GM18873 (cell line): Measurements from ENCODE around the gene MPZL3.
A peak's percentile ranks its signal among the peaks of the same experiment; 100 is the strongest.

Experiments used
- ATAC-seq: cut with Tn5 transposase; IDR thresholded peaks from one replicate; pipeline ENCODE4 v1.9.1; 2021; ENCODE audit warnings: mild to moderate bottlenecking, moderate library complexity, moderate number of reproducible peaks; ENCODE audit not compliant: unreplicated experiment, low FRiP score

MPZL3 gene

DNA sequence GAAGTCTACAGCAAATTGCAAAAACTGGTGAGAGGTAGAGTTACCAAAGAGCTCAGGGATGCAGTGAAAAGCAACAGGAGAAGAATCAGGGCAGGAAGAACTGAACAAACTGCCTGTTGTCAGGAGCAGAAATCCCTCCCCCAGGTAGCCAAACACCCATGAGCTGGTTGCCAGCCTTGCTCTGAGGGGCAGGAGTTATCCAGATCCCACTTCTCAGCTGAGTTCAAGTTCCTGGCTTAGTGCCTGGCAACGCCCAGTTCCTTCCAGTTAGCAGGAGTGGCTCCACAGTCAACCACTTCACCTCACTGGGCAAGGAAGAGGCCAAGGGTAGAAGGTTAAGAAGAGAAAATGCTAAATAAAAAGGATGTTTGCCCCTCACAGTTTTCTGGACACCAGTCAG is 13.8 kb upstream of the MPZL3 start:
- no peak for ATAC-seq

- ATAC-seq, result no peak
Observed at GRCh38 chr11:118264569-118265465, 12.7 kb upstream of the MPZL3 start.

GRCh38 chr11:118263695-118264568 is 11.8 kb upstream of the MPZL3 start, which contains the start of gene MPZL2:
MPZL2 (minus strand) TSS chr11:118264297; CDS start chr11:118264153, 144 bp downstream.
- ATAC-seq, result no peak

- ATAC-seq, result no peak
Observed at GRCh38 chr11:118263112-118263511, 10.9 kb upstream of the MPZL3 start.

GRCh38 chr11:118260353-118260752 is 8.2 kb upstream of the MPZL3 start:
- ATAC-seq, result no peak

DNA sequence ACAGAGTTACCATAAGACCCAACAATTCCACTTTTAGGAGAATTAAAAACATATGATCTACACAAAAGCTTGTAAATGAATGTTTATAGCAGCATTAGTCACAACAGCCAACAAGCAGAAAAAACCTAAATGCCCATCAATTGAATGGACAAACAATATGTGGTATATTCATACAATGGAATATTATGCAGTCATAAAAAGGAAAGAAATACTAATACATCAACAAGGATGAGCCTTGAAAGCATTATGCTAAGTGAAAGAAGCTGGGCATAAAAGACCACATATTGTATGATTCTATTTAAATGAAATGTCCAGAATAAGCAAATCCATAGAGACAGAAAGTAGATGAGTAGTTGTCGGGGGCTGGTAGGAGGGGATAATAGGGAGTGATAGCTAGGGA is 7.0 kb upstream of the MPZL3 start:
- ATAC-seq, result no peak

DNA sequence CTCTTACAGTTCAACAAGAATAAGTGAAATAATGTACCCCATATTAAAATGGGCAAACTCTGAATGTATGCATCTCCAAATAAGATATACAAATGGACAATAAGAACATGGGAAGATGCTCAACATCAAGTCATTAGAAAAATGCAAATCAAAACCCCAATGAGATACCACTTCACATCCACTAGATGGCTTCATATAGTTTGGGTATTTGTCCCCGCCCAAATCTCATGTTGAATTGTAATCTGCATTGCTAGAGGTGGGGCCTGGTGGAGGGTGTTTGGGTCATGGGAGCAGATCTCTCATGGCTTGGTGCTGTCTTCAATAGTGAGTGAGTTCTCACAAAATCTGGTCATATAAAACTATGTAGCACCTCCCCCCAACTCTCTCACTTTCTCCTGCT is 6.2 kb upstream of the MPZL3 start:
- no peak for ATAC-seq

GRCh38 chr11:118252688-118253087 is 523 bp upstream of the MPZL3 start:
- no peak for ATAC-seq

DNA sequence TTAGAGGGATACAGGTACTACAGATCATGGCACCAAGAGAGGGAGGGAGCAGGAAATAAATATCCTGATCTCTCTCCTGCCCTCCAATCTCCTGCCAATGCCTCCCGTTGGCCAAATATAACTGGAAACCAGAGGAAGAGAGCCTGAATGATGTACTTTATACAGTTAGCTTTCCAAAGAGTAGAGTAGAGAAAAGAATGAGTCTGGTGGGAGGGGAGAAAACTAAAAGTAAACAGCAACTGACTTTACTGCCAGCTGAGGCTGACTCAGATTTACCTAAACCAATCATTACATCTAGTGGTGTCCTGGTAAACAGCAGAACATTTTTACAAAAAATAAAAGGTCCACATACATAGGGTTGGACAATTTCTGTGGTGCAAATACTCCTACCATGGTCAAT is 5.1 kb downstream of the MPZL3 start:
- no peak for ATAC-seq

DNA sequence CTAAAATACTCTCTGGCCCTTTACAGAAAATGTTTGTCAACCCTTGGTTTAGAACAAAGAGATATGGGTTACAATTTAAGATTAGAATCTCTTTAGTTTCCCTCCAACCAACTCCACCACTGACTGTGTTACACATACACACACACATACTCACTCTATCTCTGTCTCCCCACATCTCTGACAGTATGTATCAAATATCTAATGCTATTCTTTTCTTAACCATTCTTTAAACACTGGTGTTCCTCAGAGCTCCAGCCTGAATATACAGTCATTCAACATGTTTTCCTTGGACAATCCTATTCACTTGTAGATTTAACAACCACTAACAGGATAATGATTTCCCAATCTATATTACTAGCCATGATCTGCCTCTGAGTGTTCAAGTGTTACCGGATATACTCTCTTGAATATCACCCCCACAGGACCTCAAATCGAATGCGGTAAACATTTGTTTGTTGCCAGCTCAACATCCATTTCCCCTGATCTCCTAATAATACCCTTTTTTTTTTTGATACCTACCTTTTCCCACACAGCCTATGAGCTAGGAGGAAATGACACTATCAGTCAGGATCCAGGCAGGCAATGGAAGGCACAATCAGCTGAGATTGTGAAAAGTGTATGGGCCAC is 6.1 kb downstream of the MPZL3 start:
- no peak for ATAC-seq

GRCh38 chr11:118243993-118244762 is 8.0 kb downstream of the MPZL3 start:
- ATAC-seq, result no peak

DNA sequence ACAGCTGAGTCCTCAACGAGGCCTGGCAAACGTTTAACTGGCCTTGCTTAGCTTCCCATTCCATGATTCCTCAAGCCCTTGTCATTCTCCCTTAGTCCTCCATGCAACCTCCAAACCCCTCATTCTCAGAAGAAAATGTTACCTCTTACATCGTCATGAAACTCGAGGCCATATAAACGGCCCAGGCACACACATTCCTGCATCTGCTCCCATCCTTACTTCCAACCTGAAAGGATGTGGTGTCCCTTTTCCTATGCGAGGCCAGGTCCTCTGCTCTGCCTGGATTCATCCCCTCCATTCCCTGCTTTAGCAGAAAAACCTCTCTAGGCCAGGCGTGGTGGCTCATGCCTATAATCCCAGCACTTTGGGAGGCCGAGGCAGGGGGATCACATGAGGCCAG is 9.0 kb downstream of the MPZL3 start:
- ATAC-seq, result no peak

GRCh38 chr11:118241764-118242098 is 10.4 kb downstream of the MPZL3 start:
- peak; percentile 15 for ATAC-seq

DNA sequence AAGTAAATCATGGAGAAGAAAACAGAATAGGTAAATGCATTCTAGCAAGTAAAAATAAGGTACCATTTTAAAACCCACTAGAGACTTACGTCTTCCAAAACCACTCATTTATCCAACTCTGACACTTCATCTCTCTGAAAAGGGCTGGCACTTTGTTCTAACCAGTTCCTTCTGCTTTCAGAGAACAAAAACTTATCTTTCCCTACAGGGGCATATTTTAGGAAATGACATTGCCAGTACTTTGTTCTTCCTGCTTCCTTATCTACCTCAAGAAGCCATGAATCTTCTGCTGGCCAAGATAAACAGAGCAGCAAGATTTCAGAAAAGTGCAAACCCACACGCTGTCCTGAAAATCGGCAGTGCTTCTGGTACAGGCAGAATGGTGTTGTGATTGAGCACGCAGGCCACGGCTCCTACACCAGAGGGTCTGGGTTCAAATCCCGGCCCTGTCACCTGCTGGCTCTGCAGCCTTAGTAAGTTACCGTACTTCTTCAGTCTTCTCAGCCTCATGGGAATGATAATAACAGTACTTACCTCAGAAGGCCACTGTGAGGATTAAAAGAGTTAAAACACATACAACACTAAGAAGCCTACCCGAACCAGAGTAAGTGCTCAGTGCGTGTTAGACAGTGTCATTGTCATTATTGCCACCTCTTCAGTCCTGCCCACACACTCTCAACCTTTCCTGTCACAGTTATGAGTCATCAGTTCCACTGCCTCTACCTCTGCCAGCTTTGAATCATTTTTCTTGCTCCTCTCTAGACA is 11.0 kb downstream of the MPZL3 start:
- peak; percentile 70 for ATAC-seq

GRCh38 chr11:118239509-118240205 is 12.5 kb downstream of the MPZL3 start:
- ATAC-seq, result no peak

DNA sequence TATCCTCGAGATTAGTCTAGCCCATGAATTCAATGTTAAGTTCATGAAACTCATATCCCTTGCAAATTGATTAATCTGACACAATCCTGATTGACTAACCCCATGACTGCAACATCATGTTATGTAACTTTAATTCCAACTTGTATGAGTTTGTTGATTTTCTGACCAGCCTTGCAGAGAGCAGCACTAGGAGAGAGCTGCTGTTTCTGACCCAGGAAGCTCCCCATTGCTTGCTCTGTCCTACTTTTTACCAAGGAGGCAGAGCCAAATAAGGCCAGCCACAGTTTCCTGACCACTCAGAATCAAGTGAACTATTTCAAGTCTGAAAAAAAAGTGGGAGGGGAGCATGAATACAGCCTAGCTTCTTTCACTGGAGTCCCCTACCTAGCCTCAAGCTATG is 13.2 kb downstream of the MPZL3 start:
- ATAC-seq, result no peak

- no peak for ATAC-seq
Observed at GRCh38 chr11:118238421-118238820, 13.7 kb downstream of the MPZL3 start.

DNA sequence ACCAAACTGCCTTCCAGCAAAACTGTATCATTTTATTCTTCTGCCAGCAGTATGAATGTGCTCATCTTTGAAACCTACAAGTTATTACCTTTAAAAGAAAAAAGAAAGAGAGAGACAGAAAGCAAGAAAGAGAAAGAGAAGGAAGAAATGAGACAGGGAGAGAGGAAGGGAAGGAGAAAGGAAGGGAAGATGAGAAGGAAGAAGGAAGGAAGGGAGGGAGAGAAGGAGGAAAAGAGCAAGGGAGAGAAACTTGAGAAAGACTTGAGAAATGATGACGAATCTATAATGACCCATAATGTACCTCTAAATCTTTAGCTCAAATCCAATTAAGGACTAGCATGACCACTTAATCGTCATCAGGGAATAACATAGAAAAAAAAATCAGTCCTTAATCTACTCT is 16.0 kb downstream of the MPZL3 start:
- no peak for ATAC-seq

GRCh38 chr11:118234833-118235232 is 17.3 kb downstream of the MPZL3 start:
- ATAC-seq, result no peak
